Smooth muscle cell (in vitro differentiated cells): ENCODE results near the gene TGM6. TPM values are rescaled to one million over a fixed set of nuclear protein-coding genes. Genes with fewer than 3 reads are reported as not detected.
A peak's percentile ranks its signal among the peaks of the same experiment; 100 is the strongest.

Source experiments
- DNase-seq: peaks from one replicate; lab custom pipeline; 2025; ENCODE audit not compliant: unreplicated experiment; lab: John Stamatoyannopoulos, UW
- H2AFZ ChIP-seq: fragments of 200-600 bp; sonication (generic); 2 replicates; pipeline ENCODE4 v1.6.0; 2016; ENCODE audit warnings: antibody characterized with exemption, low read depth, mild to moderate bottlenecking
- H3F3A ChIP-seq: fragments of 200-600 bp; sonication (generic); 2 replicates; pipeline ENCODE4 v1.6.0; 2017; ENCODE audit warnings: antibody characterized with exemption, low read depth
- H3K27ac ChIP-seq: fragments of 200-600 bp; sonication (generic); 2 replicates; pipeline ENCODE4 v1.5.1; 2016; ENCODE audit warnings: low read depth, mild to moderate bottlenecking
- H3K27me3 ChIP-seq: fragments of 200-600 bp; sonication (generic); 2 replicates; pipeline ENCODE4 v1.6.1; 2016; ENCODE audit warnings: low read depth, mild to moderate bottlenecking
- H3K36me3 ChIP-seq: fragments of 200-600 bp; sonication (generic); 2 replicates; pipeline ENCODE4 v1.5.1; 2016; ENCODE audit warnings: low read depth
- H3K4me1 ChIP-seq: fragments of 200-600 bp; sonication (generic); 2 replicates; pipeline ENCODE4 v1.5.1; 2016; ENCODE audit warnings: low read depth
- H3K4me2 ChIP-seq: fragments of 200-600 bp; sonication (generic); 2 replicates; pipeline ENCODE4 v1.6.0; 2016; ENCODE audit warnings: mild to moderate bottlenecking
- H3K4me3 ChIP-seq: fragments of 200-600 bp; sonication (generic); 2 replicates; pipeline ENCODE4 v1.5.1; 2016; ENCODE audit warnings: mild to moderate bottlenecking
- H3K79me2 ChIP-seq: fragments of 200-600 bp; sonication (generic); 2 replicates; pipeline ENCODE4 v1.6.0; 2016; ENCODE audit warnings: low read depth, mild to moderate bottlenecking
- H3K9ac ChIP-seq: fragments of 200-600 bp; sonication (generic); 2 replicates; pipeline ENCODE4 v1.6.0; 2016; ENCODE audit warnings: low read depth
- H3K9me3 ChIP-seq: fragments of 200-600 bp; sonication (generic); replicated peaks from 2 replicates; pipeline ENCODE4 v1.5.1; 2016; ENCODE audit warnings: low read depth
- H4K20me1 ChIP-seq: fragments of 200-600 bp; sonication (generic); 2 replicates; pipeline ENCODE4 v1.6.0; 2016; ENCODE audit warnings: low read depth
- CTCF ChIP-seq: fragments of 200-600 bp; sonication (generic); IDR thresholded peaks from 2 replicates; pipeline ENCODE4 v1.5.1; 2017; ENCODE audit warnings: borderline replicate concordance, mild to moderate bottlenecking, antibody characterized with exemption; ENCODE audit not compliant: insufficient read depth, poor library complexity, severe bottlenecking
- WGBS: methylation state at CpG from one replicate; pipeline ENCODE4 v1.1.7; 2016; ENCODE audit warnings: low lambda C conversion rate; 5-methylcytosine and 5-hydroxymethylcytosine counted together
- polyA plus RNA-seq: library from polyadenylated mRNA; unstranded; fragments of >200 nt; fragmentation: Nextera tagmentation; extraction: Ambion mirVana; gene quantifications from 2 replicates; pipeline ENCODE4 v1.2.1, GENCODE V29; 2016
- total RNA-seq: library from RNA; depleted of rRNA; stranded (reverse); fragments of >200 nt; gene quantifications from 2 replicates; pipeline ENCODE4 v1.2.3, GENCODE V29; 2014

The TGM6 gene
- total and polyA plus RNA-seq, 2 experiments from 2014 or later, result not detected

GRCh38 chr20:2470423-2471193 lies 89.9 kb downstream of the TGM6 start, which contains the start of gene SNRPB:
Gene SNRPB, minus strand, starts transcription at chr20:2470789. Its CDS starts 99 bp downstream, at chr20:2470690.
- WGBS, result 2% methylated on average over 53 of the region's 53 CpGs
- peaks cover 4% of the 10 kb centered on the region for H3F3A ChIP-seq
- peak within 1 kb of the TSS; percentile 94 for H3K9ac ChIP-seq
- H3K27me3 ChIP-seq, result no peaks in the 10 kb centered on the region
- peak within 1 kb of the TSS; percentile 85 for H3K27ac ChIP-seq
- peaks cover 47% of the 10 kb centered on the region for H3K79me2 ChIP-seq
- peak within 1 kb of the TSS; percentile 100 for H3K4me2 ChIP-seq
- no peak for TF ChIP-seq CTCF
- peaks cover 14% of the 10 kb centered on the region for H3K4me1 ChIP-seq
- no peaks in the 10 kb centered on the region for H3K9me3 ChIP-seq
- DNase-seq, result peak; percentile 75
- H4K20me1 ChIP-seq, result peaks cover 46% of the 10 kb centered on the region
- peaks cover 3% of the 10 kb centered on the region for H3K36me3 ChIP-seq
- H2AFZ ChIP-seq, result peak within 1 kb of the TSS; percentile 72
- H3K4me3 ChIP-seq, result peak within 1 kb of the TSS; percentile 83

DNA sequence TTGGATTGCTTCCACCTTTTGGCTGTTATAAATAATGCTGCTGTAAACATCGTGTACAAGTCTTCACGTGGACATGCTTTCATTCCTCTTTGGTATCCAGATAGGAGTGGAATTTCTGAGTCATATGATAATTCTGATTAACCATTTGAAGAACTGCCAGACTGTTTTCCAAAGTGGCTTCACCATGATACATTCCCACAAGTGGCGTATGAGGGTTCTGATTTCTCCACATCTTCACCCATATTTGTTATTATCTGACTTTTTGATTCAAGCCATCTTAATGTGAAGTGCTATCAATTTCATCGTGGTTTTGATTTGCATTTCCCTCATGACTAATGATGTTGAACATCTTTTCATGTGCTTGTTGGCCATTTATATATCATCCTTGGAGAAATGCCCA lies 92.8 kb downstream of the TGM6 start:
- no peak for DNase-seq
- Histone ChIP-seq H3K27ac (no peak overlapping the region), H3K27me3 (no peaks in the 10 kb centered on the region), H4K20me1 (peaks cover 17% of the 10 kb centered on the region), H2AFZ (no peak overlapping the region), H3K9ac (no peak overlapping the region), H3K4me1 (peaks cover 12% of the 10 kb centered on the region), H3F3A (no peaks in the 10 kb centered on the region), H3K9me3 (no peaks in the 10 kb centered on the region), H3K36me3 (no peaks in the 10 kb centered on the region), H3K4me3 (no peak overlapping the region), H3K4me2 (no peak overlapping the region), H3K79me2 (peaks cover 20% of the 10 kb centered on the region)
- no peak for TF ChIP-seq CTCF
- 60% methylated on average over 4 of the region's 4 CpGs for WGBS

DNA sequence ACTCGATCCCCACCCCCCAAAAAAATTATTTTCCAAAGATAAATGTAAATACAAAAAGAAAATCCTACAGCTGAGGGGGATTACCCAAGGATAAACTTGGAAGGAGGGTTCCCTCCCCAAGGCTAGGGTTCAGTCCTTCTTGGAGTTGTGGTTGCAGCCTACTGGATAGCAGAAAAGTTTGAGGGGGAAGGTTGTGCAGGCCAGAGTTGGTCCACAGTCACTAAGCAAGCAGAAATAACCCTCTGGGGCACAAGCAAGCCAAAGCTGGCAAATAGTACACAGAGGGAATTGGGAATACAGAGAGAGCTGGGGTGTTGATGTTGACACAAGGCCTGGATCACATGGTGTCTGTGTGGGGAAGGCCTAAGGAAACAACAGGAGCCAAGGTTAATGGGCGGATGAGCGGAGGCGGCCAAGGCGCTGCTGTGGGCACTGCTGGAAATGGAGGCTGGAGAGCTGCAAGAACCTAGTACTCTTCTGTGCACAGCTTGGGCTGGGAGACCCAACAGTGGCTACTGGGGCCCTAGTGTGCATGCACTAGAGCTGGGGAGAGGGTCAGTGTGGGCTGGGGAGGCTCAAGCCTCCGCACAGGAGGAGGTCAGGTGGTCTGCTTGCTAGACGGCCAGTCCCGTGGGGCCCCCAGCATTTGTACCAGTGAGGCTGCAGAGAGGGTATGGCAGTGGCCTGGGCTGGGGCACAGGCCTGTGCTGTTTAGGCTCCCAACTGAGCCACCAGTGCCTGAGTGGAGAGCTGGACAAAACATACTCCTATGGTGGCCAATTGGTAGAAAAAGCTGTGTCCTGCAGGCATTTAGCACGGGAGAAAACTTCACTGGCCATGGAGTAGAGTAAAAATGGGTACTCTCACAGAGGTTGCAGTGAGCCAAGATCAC lies 95.4 kb downstream of the TGM6 start:
- no peaks in the 10 kb centered on the region for H3K27me3 ChIP-seq
- no peak overlapping the region for H3K27ac ChIP-seq
- peaks cover 2% of the 10 kb centered on the region for H3K4me1 ChIP-seq
- H3K79me2 ChIP-seq, result no peaks in the 10 kb centered on the region
- H3K9ac ChIP-seq, result no peak overlapping the region
- no peak overlapping the region for H3K4me3 ChIP-seq
- peaks cover 3% of the 10 kb centered on the region for H3K36me3 ChIP-seq
- no peaks in the 10 kb centered on the region for H3K9me3 ChIP-seq
- no peak for DNase-seq
- WGBS, result 96% methylated on average over 9 of the region's 9 CpGs
- TF ChIP-seq CTCF, result no peak
- no peak overlapping the region for H2AFZ ChIP-seq
- H3F3A ChIP-seq, result no peaks in the 10 kb centered on the region
- H3K4me2 ChIP-seq, result no peak overlapping the region
- H4K20me1 ChIP-seq, result no peaks in the 10 kb centered on the region
